ENCODE data around the gene SLC25A53. TPM values are rescaled to one million over a fixed set of nuclear protein-coding genes. Genes with fewer than 3 reads are reported as not detected.

Gene SLC25A53
- polyA plus RNA-seq, 3 donors, result 5.9 to 9.6 (median 7.6) TPM

DNA sequence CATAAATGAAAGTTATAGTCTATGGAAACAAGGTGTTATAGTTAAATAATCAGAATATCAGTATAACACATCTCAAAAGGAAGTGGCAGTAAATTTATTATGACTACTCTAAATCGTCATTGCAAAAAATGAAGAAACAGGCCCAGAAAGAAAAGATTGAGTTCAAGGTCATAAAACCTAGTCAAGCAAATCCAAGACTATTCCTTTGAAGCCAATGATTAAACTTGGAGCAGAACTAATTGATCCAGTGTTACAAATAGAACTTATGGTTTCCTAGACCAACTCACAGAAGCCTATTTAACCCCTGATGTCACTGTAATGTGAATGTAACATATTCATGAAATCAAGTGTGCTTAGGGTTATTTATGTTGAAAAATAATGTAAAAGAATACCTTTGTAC, 11.3 kb upstream of the SLC25A53 start:
- no peak overlapping the region for H3K27ac Mint-ChIP-seq
- no peak for DNase-seq
- H3K9me3 Mint-ChIP-seq, result peaks cover 0 to 15% (median 2%) of the 10 kb centered on the region in 7 donors
- TF ChIP-seq, protein P1, sequence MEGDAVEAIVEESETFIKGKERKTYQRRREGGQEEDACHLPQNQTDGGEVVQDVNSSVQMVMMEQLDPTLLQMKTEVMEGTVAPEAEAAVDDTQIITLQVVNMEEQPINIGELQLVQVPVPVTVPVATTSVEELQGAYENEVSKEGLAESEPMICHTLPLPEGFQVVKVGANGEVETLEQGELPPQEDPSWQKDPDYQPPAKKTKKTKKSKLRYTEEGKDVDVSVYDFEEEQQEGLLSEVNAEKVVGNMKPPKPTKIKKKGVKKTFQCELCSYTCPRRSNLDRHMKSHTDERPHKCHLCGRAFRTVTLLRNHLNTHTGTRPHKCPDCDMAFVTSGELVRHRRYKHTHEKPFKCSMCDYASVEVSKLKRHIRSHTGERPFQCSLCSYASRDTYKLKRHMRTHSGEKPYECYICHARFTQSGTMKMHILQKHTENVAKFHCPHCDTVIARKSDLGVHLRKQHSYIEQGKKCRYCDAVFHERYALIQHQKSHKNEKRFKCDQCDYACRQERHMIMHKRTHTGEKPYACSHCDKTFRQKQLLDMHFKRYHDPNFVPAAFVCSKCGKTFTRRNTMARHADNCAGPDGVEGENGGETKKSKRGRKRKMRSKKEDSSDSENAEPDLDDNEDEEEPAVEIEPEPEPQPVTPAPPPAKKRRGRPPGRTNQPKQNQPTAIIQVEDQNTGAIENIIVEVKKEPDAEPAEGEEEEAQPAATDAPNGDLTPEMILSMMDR (IDR thresholded peaks at IDR 0.05), result no peak
- no peak overlapping the region for H2AFZ ChIP-seq (ENCODE audit: insufficient read depth, low read depth, low read length, poor library complexity, severe bottlenecking)
- no peak overlapping the region for H3K9ac ChIP-seq (ENCODE audit: insufficient read depth, low read length, poor library complexity, severe bottlenecking)
- intact Hi-C loops (cut with micrococcal nuclease), result no loop called here
- peaks cover 16 to 24% of the 10 kb centered on the region in 2 donors for H3K4me1 ChIP-seq (ENCODE audit: control insufficient read depth in 1 of 2, insufficient read depth in 2 of 2, low read length in 2 of 2)
- no peaks in the 10 kb centered on the region for H3K27me3 ChIP-seq (ENCODE audit: control insufficient read depth in 2 of 2, insufficient read depth in 2 of 2, low read length in 2 of 2)
- H3K27me3 Mint-ChIP-seq (ENCODE audit: low read depth in 3 of 3), result peaks cover 0 to 2% (median 0%) of the 10 kb centered on the region in 3 donors
- H3K79me2 ChIP-seq (ENCODE audit: insufficient read depth, low read length), result peaks cover 43% of the 10 kb centered on the region
- H3K9me3 ChIP-seq (replicated peaks in 1 of 2; ENCODE audit: control insufficient read depth in 1 of 2, insufficient read depth in 1 of 2, low read length in 2 of 2), result no peaks in the 10 kb centered on the region
- no CpG with 5 or more reads among the region's 1 CpG for WGBS (ENCODE audit: insufficient coverage)
- H3K4me2 ChIP-seq (replicated peaks; ENCODE audit: extremely low read depth, low read length, poor library complexity, severe bottlenecking), result peak overlapping the region; percentile 70
- no peaks in the 10 kb centered on the region for H4K20me1 ChIP-seq (ENCODE audit: insufficient read depth, low read length)
- peaks cover 0 to 5% of the 10 kb centered on the region in 2 donors for H3K36me3 ChIP-seq (replicated peaks in 1 of 2; ENCODE audit: control insufficient read depth in 1 of 2, insufficient read depth in 2 of 2, low read length in 2 of 2)
- no peak overlapping the region for H3K27ac ChIP-seq (ENCODE audit: low read depth in 1 of 2, low read length in 2 of 2)
- H3K4me1 Mint-ChIP-seq, result peaks cover 35% of the 10 kb centered on the region
- peaks cover 0 to 13% of the 10 kb centered on the region in 2 donors for H3K36me3 Mint-ChIP-seq
- H3K4me3 ChIP-seq (replicated peaks in 1 of 3; ENCODE audit: low read depth in 2 of 3, low read length in 3 of 3), result peak overlapping the region in 1 of 3 experiments; percentile 83
- peak overlapping the region; percentile 76 to 79 for H3K4me3 Mint-ChIP-seq

DNA sequence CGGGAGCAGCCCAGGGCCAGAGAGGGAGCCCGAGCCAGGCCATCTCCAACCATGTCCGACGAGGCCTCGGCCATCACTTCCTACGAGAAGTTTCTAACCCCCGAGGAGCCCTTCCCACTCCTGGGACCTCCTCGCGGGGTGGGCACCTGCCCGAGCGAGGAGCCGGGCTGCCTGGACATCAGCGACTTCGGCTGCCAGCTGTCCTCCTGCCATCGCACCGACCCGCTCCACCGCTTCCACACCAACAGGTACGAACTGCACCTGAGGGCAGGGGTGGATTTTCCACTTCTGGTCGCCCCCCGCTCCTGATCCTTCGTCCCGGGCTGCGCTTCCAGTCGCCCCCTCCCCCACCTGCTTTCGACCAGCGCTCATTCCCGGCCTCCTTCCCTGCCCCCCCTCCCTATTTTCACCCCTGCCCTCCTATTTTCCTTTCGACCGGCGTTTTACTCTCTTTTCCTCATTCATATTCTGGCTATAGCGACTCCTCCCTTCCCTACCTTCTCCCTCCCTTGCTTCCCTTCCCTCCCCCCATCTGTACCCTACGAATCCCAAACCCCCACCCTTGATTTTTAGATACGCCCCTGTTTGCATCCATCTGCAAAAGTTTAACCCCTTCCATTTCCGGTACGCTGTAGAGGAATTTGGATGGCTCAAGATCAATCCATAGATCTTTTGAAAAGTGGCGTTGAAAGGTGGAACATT, 10.1 kb upstream of the SLC25A53 start:
- H3K4me2 ChIP-seq (replicated peaks; ENCODE audit: extremely low read depth, low read length, poor library complexity, severe bottlenecking), result peak overlapping the region; percentile 70
- peaks cover 43% of the 10 kb centered on the region for H3K79me2 ChIP-seq (ENCODE audit: insufficient read depth, low read length)
- H3K9ac ChIP-seq (ENCODE audit: insufficient read depth, low read length, poor library complexity, severe bottlenecking), result peak overlapping the region; percentile 76
- DNase-seq, result no peak
- Mint-ChIP-seq H3K4me3 (peak overlapping the region; percentile 76 to 79), H3K9me3 (peaks cover 0 to 15% (median 2%) of the 10 kb centered on the region in 7 donors), H3K27ac (peak overlapping the region; percentile 32 to 79 (median 45)), H3K27me3 (ENCODE audit: low read depth in 3 of 3) (no peaks in the 10 kb centered on the region), H3K4me1 (peaks cover 35% of the 10 kb centered on the region), H3K36me3 (peaks cover 0 to 11% of the 10 kb centered on the region in 2 donors)
- H3K27ac ChIP-seq (ENCODE audit: low read depth in 1 of 2, low read length in 2 of 2), result peak overlapping the region; percentile 75 to 82
- WGBS (ENCODE audit: insufficient coverage), result 0% methylated on average over 13 of the region's 37 CpGs
- no peaks in the 10 kb centered on the region for H4K20me1 ChIP-seq (ENCODE audit: insufficient read depth, low read length)
- intact Hi-C loops (cut with micrococcal nuclease), result no loop called here
- peak overlapping the region; percentile 75 for H2AFZ ChIP-seq (ENCODE audit: insufficient read depth, low read depth, low read length, poor library complexity, severe bottlenecking)
- no peaks in the 10 kb centered on the region for H3K27me3 ChIP-seq (ENCODE audit: control insufficient read depth in 2 of 2, insufficient read depth in 2 of 2, low read length in 2 of 2)
- H3K4me1 ChIP-seq (ENCODE audit: control insufficient read depth in 1 of 2, insufficient read depth in 2 of 2, low read length in 2 of 2), result peaks cover 16 to 24% of the 10 kb centered on the region in 2 donors
- peak overlapping the region; percentile 83 to 87 (median 86) for H3K4me3 ChIP-seq (replicated peaks in 1 of 3; ENCODE audit: low read depth in 2 of 3, low read length in 3 of 3)
- H3K36me3 ChIP-seq (replicated peaks in 1 of 2; ENCODE audit: control insufficient read depth in 1 of 2, insufficient read depth in 2 of 2, low read length in 2 of 2), result peaks cover 0 to 3% of the 10 kb centered on the region in 2 donors
- TF ChIP-seq, protein P1 (IDR thresholded peaks at IDR 0.05), result no peak
- H3K9me3 ChIP-seq (replicated peaks in 1 of 2; ENCODE audit: control insufficient read depth in 1 of 2, insufficient read depth in 1 of 2, low read length in 2 of 2), result no peaks in the 10 kb centered on the region
